Endothelial cell of umbilical vein (primary cell): ENCODE measurements around the gene FAM186B. TPM values are rescaled to one million over a fixed set of nuclear protein-coding genes. Genes with fewer than 3 reads are reported as not detected.

Source experiments
- BruUV-seq: library from RNA; stranded (reverse); fragments of 400-500 nt; replicated peaks from 2 replicates; lab custom pipeline; 2021; lab: Mats Ljungman, UMichigan
- CTCF ChIA-PET: fragments of 300-600, 350-600 bp; sonication (Branson Sonifier 250); formaldehyde crosslinking; loops from one replicate; lab custom pipeline; 2021; ENCODE audit warnings: antibody characterized with exemption, inconsistent platforms; lab: Charles Lee
- POLR2A ChIA-PET: fragments of 300-600, 350-600 bp; sonication (Branson Sonifier 250); formaldehyde crosslinking; loops from one replicate; lab custom pipeline; 2021; ENCODE audit warnings: antibody characterized with exemption, inconsistent platforms; lab: Charles Lee
- DNase-seq: peaks from one replicate; pipeline ENCODE4 v3.0.0-alpha.2; 2011; ENCODE audit warnings: low read depth, low spot score
- FAIRE-seq: peaks from 2 replicates; lab custom pipeline; 2011; peaks lifted over from hg19 to GRCh38; lab: Jason Lieb, UNC
- H2AFZ ChIP-seq: 2 replicates; pipeline ENCODE4 v1.6.0; 2012; ENCODE audit warnings: low read depth, low read length, control low read depth, inconsistent platforms
- H3K27ac ChIP-seq: 2 replicates; pipeline ENCODE4 v1.5.1; 2011; ENCODE audit warnings: low read depth, mild to moderate bottlenecking, control low read depth, low read length, moderate library complexity; ENCODE audit not compliant: insufficient read depth
- H3K27me3 ChIP-seq, 2 experiments: 2 replicates each; pipeline versions ENCODE4 v1.6.0 to v1.6.1; 2011; ENCODE audit warnings: low read length in 2 of 2, mixed read lengths in 1 of 2; ENCODE audit not compliant: control insufficient read depth in 2 of 2, insufficient read depth in 2 of 2
- H3K36me3 ChIP-seq, 2 experiments: 2 replicates in 1 of 2; 3 replicates in 1 of 2; pipeline ENCODE4 v1.5.1; 2011; ENCODE audit warnings: low read length in 2 of 2, mild to moderate bottlenecking in 1 of 2, moderate library complexity in 1 of 2; ENCODE audit not compliant: control insufficient read depth in 2 of 2, insufficient read depth in 2 of 2; ENCODE audit errors: extremely low read depth in 1 of 2
- H3K4me1 ChIP-seq: 3 replicates; pipeline ENCODE4 v1.5.1; 2011; ENCODE audit warnings: mild to moderate bottlenecking, low read length; ENCODE audit not compliant: control insufficient read depth, insufficient read depth; ENCODE audit errors: extremely low read depth
- H3K4me2 ChIP-seq: 2 replicates; pipeline ENCODE4 v1.6.1; 2011; ENCODE audit warnings: low read length, control low read depth, mixed read lengths; ENCODE audit not compliant: insufficient read depth
- H3K4me3 ChIP-seq, 3 experiments: fragments of 200-600 bp in 1 of 3; sonication (generic), shearing (Covaris generic) in 1 of 3; replicated peaks in 1 of 3; 2 replicates each; pipeline ENCODE4 v1.5.1; 2011 to 2016; ENCODE audit warnings: control low read depth in 3 of 3, low read length in 3 of 3, mild to moderate bottlenecking in 2 of 3, inconsistent platforms in 1 of 3, low read depth in 1 of 3, moderate library complexity in 1 of 3; ENCODE audit not compliant: insufficient read depth in 1 of 3
- H3K79me2 ChIP-seq: 2 replicates; pipeline ENCODE4 v1.6.0; 2012; ENCODE audit warnings: low read length, inconsistent platforms; ENCODE audit not compliant: control insufficient read depth, insufficient read depth
- H3K9ac ChIP-seq: replicated peaks from 2 replicates; pipeline ENCODE3; 2011; ENCODE audit warnings: low read length, control low read depth; ENCODE audit not compliant: insufficient read depth; ENCODE audit errors: extremely low read depth
- H3K9me1 ChIP-seq: replicated peaks from 3 replicates; pipeline ENCODE4 v1.6.0; 2011; ENCODE audit warnings: mild to moderate bottlenecking, low read length; ENCODE audit not compliant: control insufficient read depth, insufficient read depth; ENCODE audit errors: extremely low read depth
- H3K9me3 ChIP-seq: replicated peaks from 2 replicates; pipeline ENCODE4 v1.5.1; 2012; ENCODE audit warnings: low read length, inconsistent platforms; ENCODE audit not compliant: control insufficient read depth, insufficient read depth
- H4K20me1 ChIP-seq: replicated peaks from 2 replicates; pipeline ENCODE3; 2011; ENCODE audit warnings: mild to moderate bottlenecking, low read length; ENCODE audit not compliant: control insufficient read depth, insufficient read depth; ENCODE audit errors: extremely low read depth
- CTCF ChIP-seq, 2 donors: IDR thresholded peaks; 1 replicate in 1 of 2; 2 replicates in 1 of 2; pipeline ENCODE4 v1.5.1; 2011; ENCODE audit warnings: low read length in 2 of 2, mild to moderate bottlenecking in 2 of 2, moderate library complexity in 2 of 2, control low read depth in 1 of 2, inconsistent platforms in 1 of 2, low read depth in 1 of 2; ENCODE audit not compliant: insufficient read depth in 1 of 2; ENCODE audit errors: extremely low read depth in 1 of 2
- EZH2 ChIP-seq: IDR thresholded peaks from 2 replicates; pipeline ENCODE4 v1.6.1; 2012; ENCODE audit warnings: borderline replicate concordance, low read depth, mild to moderate bottlenecking, moderate library complexity, low read length, inconsistent platforms; ENCODE audit not compliant: severe bottlenecking
- FOS ChIP-seq: IDR thresholded peaks from 2 replicates; pipeline ENCODE4 v1.6.1; 2011; ENCODE audit warnings: mild to moderate bottlenecking, low read length, moderate library complexity, borderline replicate concordance; ENCODE audit not compliant: insufficient read depth
- GATA2 ChIP-seq: IDR thresholded peaks from 2 replicates; pipeline ENCODE4 v1.7.0; 2011; ENCODE audit warnings: low read depth, mild to moderate bottlenecking, moderate library complexity, mixed read lengths, low read length; ENCODE audit not compliant: insufficient read length, insufficient read depth
- JUN ChIP-seq: IDR thresholded peaks from 2 replicates; pipeline ENCODE4 v1.6.1; 2011; ENCODE audit warnings: borderline replicate concordance, low read depth; ENCODE audit not compliant: insufficient read length, insufficient read depth
- MAX ChIP-seq: IDR thresholded peaks from 2 replicates; pipeline ENCODE4 v1.6.1; 2011; ENCODE audit not compliant: insufficient read depth, insufficient read length
- MYC ChIP-seq: IDR thresholded peaks from one replicate; pipeline ENCODE4 v1.6.1; 2011; ENCODE audit warnings: mild to moderate bottlenecking, low read depth, low read length
- POLR2A ChIP-seq: IDR thresholded peaks from 2 replicates; pipeline ENCODE4 v1.6.1; 2012; ENCODE audit warnings: low read depth, mild to moderate bottlenecking, control low read depth, low read length
- POLR2AphosphoS5 ChIP-seq: IDR thresholded peaks from 2 replicates; pipeline ENCODE4 v1.6.1; 2012; ENCODE audit warnings: low read depth, mild to moderate bottlenecking, control low read depth, low read length, moderate library complexity; ENCODE audit not compliant: insufficient read depth
- dilution Hi-C: fragments of 300-500 bp; cut with MboI; formaldehyde crosslinking; loops from one replicate; pipeline ENCODE4 v1.15.0; 2019; ENCODE audit warnings: low sequenced_read_pairs; ENCODE audit not compliant: extremely low pct_ligation_motif_present
- intact Hi-C: fragments of 100-400 bp; cut with micrococcal nuclease; formaldehyde crosslinking; loops from one replicate; pipeline ENCODE4 v1.10.0; 2022
- polyA plus RNA-seq, 4 experiments: library from polyadenylated mRNA; depleted of rRNA in 3 of 4; stranded (reverse) in 3 of 4; unstranded in 1 of 4; fragments of >200 nt; gene quantifications; 2 replicates each; pipeline versions ENCODE4 v1.2.1 to v1.2.3, GENCODE V29; 2011 to 2012; ENCODE audit warnings: missing spikeins in 1 of 4
- total RNA-seq: library from RNA; stranded (reverse); gene quantifications from 2 replicates; pipeline ENCODE4 v1.2.3, GENCODE V29; 2021

Gene FAM186B
- total and polyA plus RNA-seq, 2 donors (not counting 3 experiments of a cell fraction or from before 2014, with no cell fraction given): 0.10 to 0.33 TPM

GRCh38 chr12:49587174-49587908 is 18.1 kb downstream of the FAM186B start:
- no peaks in the 10 kb centered on the region for H4K20me1 ChIP-seq
- intact Hi-C loops: no loop called here
- FAIRE-seq (no peak), DNase-seq (no peak)
- H3K27ac ChIP-seq: no peak overlapping the region
- ChIA-PET CTCF (interaction anchor here (0.7 to 1.1 kb wide), 2 partner anchors 24 to 229 kb away, joined by 3 read pairs; no protein-coding TSS in a partner anchor), POLR2A (interaction anchor here (0.6 kb wide), 1 partner anchor 25 kb away, joined by 3 read pairs; no protein-coding TSS in a partner anchor)
- H3K36me3 ChIP-seq: no peaks in the 10 kb centered on the region
- H3K9ac ChIP-seq: no peak overlapping the region
- no peaks in the 10 kb centered on the region for H3K4me1 ChIP-seq
- no peak overlapping the region for H2AFZ ChIP-seq
- H3K4me3 ChIP-seq: no peak overlapping the region
- H3K9me3 ChIP-seq: no peaks in the 10 kb centered on the region
- no peaks in the 10 kb centered on the region for H3K79me2 ChIP-seq
- dilution Hi-C loops: no loop called here
- no peak overlapping the region for H3K4me2 ChIP-seq
- BruUV-seq: no TSS peak
- TF ChIP-seq CTCF (IDR thresholded peaks at IDR 0.05; ENCODE audit: extremely low read depth in 1 of 2, insufficient read depth in 1 of 2, low read depth in 1 of 2, low read length in 2 of 2) (no peak), EZH2 (no peak), MAX (no peak), GATA2 (no peak), POLR2A (no peak), MYC (no peak), FOS (no peak), POLR2AphosphoS5 (no peak), JUN (no peak)
- no peaks in the 10 kb centered on the region for H3K27me3 ChIP-seq
- H3K9me1 ChIP-seq: no peaks in the 10 kb centered on the region
